ENCODE measurements around the gene HS6ST2.
A peak's percentile ranks its signal among the peaks of the same experiment; 100 is the strongest.

The HS6ST2 gene

GRCh38 chrX:132648895-132649294 lies 309.5 kb downstream of the HS6ST2 start (continued):
- TF ChIP-seq ZNF18 (tag by site-specific recombination; IDR thresholded peaks at IDR 0.05): no peak

- TF ChIP-seq ZNF266 (tag by site-specific recombination; IDR thresholded peaks at IDR 0.05; ENCODE audit: low read depth): no peak
- Histone ChIP-seq H3K4me1 (ENCODE audit: control insufficient read depth, insufficient read depth, low read length) (peaks cover 8% of the 10 kb centered on the region), H3K27ac (ENCODE audit: extremely low read depth, low read depth, low read length) (no peak overlapping the region), H3K9me3 (ENCODE audit: control insufficient read depth, insufficient read depth, low read depth, low read length) (no peaks in the 10 kb centered on the region), H3K4me3 (ENCODE audit: low read depth, low read length) (no peak overlapping the region), H3K36me3 (ENCODE audit: control insufficient read depth in 2 of 2, insufficient read depth in 1 of 2, low read length in 2 of 2) (no peaks in the 10 kb centered on the region)
- POLR2A ChIA-PET: no interaction called here
- CTCF ChIA-PET: interaction anchor here (0.6 to 1.6 kb wide), 3 partner anchors 8 to 347 kb away, joined by 3 to 7 read pairs (median 3); no protein-coding TSS in a partner anchor
Measured at GRCh38 chrX:132639446-132639845, 319.0 kb downstream of the HS6ST2 start.

GRCh38 chrX:132638313-132638712 lies 320.1 kb downstream of the HS6ST2 start:
- Histone ChIP-seq H3K4me1 (ENCODE audit: control insufficient read depth, insufficient read depth, low read length) (peaks cover 8% of the 10 kb centered on the region), H3K9me3 (ENCODE audit: control insufficient read depth, insufficient read depth, low read depth, low read length) (no peaks in the 10 kb centered on the region), H3K4me3 (ENCODE audit: low read depth, low read length) (no peak overlapping the region), H3K27ac (ENCODE audit: extremely low read depth, low read depth, low read length) (no peak overlapping the region), H3K36me3 (ENCODE audit: control insufficient read depth in 2 of 2, insufficient read depth in 1 of 2, low read length in 2 of 2) (no peaks in the 10 kb centered on the region)
- ChIA-PET CTCF (no interaction called here), POLR2A (no interaction called here)
- TF ChIP-seq ZNF660 (tag by site-specific recombination; IDR thresholded peaks at IDR 0.05) (peak; percentile 26; the same call in 1 of the 2 replicates), ATF2 (tag by site-specific recombination; IDR thresholded peaks at IDR 0.05; ENCODE audit: low read depth) (0 out of 2 replicates have a peak, but pooled peaks have one; percentile 39), ZNF302 (tag by site-specific recombination; IDR thresholded peaks at IDR 0.05; ENCODE audit: low read depth) (no peak), ZNF529 (tag by site-specific recombination; IDR thresholded peaks at IDR 0.05; ENCODE audit: insufficient replicate concordance) (no peak), ZBTB17 (tag by site-specific recombination; IDR thresholded peaks at IDR 0.05) (peak; percentile 46; the same call in 1 of the 2 replicates), ZNF335 (tag by site-specific recombination; conservative IDR thresholded peaks at IDR 0.05) (no peak; the same call in 1 of the 2 replicates), ZSCAN30 (tag by site-specific recombination; IDR thresholded peaks at IDR 0.05) (peak; percentile 31; the same call in 1 of the 2 replicates), ZFHX2 (tag by site-specific recombination; conservative IDR thresholded peaks at IDR 0.05) (peak; percentile 42; the same call in 1 of the 2 replicates), SCRT2 (tag by site-specific recombination; IDR thresholded peaks at IDR 0.05) (peak; percentile 92), SCRT1 (tag by site-specific recombination; IDR thresholded peaks at IDR 0.05; ENCODE audit: borderline replicate concordance) (peak; percentile 81), WT1 (tag by site-specific recombination; IDR thresholded peaks at IDR 0.05) (0 out of 2 replicates have a peak, but pooled peaks have one; percentile 50), YY2 (tag by site-specific recombination; IDR thresholded peaks at IDR 0.05) (no peak), ZNF132 (tag by site-specific recombination; IDR thresholded peaks at IDR 0.05; ENCODE audit: borderline replicate concordance) (no peak), OVOL3 (tag by site-specific recombination; IDR thresholded peaks at IDR 0.05) (0 out of 2 replicates have a peak, but pooled peaks have one; percentile 67), ZNF10 (tag by site-specific recombination; IDR thresholded peaks at IDR 0.05) (peak; percentile 77), ZNF830 (tag by site-specific recombination; IDR thresholded peaks at IDR 0.05; ENCODE audit: low read depth) (no peak), ZNF239 (tag by site-specific recombination; IDR thresholded peaks at IDR 0.05) (no peak), PRDM10 (tag by site-specific recombination; IDR thresholded peaks at IDR 0.05) (peak; percentile 43; the same call in 1 of the 2 replicates), OSR2 (tag by site-specific recombination; IDR thresholded peaks at IDR 0.05) (peak; percentile 97), MZF1 (tag by site-specific recombination; IDR thresholded peaks at IDR 0.05; ENCODE audit: borderline replicate concordance) (peak; percentile 82), ZNF600 (tag by site-specific recombination; IDR thresholded peaks at IDR 0.05) (0 out of 2 replicates have a peak, but pooled peaks have one; percentile 19), KLF8 (tag by site-specific recombination; IDR thresholded peaks at IDR 0.05) (peak; percentile 23; the same call in 1 of the 2 replicates), BCL6B (tag by site-specific recombination; IDR thresholded peaks at IDR 0.05) (peak; percentile 68; the same call in 1 of the 2 replicates), ZNF76 (tag by site-specific recombination; IDR thresholded peaks at IDR 0.05; ENCODE audit: borderline replicate concordance, low read depth) (no peak)
